HG03378 (cell line): Measurements from ENCODE around the gene KBTBD7.
A peak's percentile ranks its signal among the peaks of the same experiment; 100 is the strongest.
"Not testable (repeated sequence)": the region's sequence is repeated elsewhere in the genome, so short reads cannot be mapped to it uniquely, and the experiment has no call there.

Source experiments
- ATAC-seq: cut with Tn5 transposase; IDR thresholded peaks from one replicate; pipeline ENCODE4 v1.9.1; 2021; ENCODE audit warnings: mild to moderate bottlenecking, moderate library complexity; ENCODE audit not compliant: unreplicated experiment

The KBTBD7 gene

GRCh38 chr13:41199526-41199925 is 5.2 kb upstream of the KBTBD7 start:
- peak; percentile 80 for ATAC-seq

DNA sequence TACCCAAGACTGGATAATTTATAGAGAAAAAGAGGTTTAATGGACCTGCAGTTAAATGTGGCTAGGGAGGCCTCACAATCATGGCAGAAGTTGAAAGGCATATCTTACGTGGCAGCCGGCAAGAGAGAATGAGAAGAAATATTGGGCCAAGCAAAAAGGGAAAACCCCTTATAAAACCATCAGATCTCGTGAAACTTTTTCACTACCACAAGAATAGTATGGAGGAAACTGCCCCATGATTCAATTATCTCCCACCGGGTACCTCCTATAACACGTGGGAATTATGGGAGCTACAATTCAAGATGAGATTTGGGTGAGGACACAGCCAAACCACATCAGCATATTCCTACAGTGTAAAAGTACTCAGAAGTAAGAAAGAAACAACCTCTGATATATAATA is 4.7 kb upstream of the KBTBD7 start:
- ATAC-seq: no peak

DNA sequence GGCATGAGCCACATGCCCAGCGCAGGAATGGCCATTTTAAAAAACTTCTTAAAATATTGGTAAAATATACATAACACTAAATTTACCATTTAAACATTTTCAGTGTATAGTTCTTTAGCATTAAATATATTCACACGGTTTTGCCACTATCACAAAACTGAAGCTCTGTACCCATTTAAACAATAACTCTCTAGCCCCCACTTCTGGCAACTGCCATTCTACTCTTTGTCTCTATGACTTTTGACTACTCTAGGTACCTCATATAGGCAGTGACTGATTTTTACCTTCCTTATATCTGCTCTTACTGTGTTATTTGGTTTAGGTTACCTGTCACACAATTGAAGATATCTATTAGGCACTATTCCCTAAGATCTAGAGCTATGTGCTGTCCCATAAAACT is 2.3 kb upstream of the KBTBD7 start:
- no peak for ATAC-seq

- no peak for ATAC-seq
Observed at GRCh38 chr13:41196011-41196410, 1.6 kb upstream of the KBTBD7 start.

DNA sequence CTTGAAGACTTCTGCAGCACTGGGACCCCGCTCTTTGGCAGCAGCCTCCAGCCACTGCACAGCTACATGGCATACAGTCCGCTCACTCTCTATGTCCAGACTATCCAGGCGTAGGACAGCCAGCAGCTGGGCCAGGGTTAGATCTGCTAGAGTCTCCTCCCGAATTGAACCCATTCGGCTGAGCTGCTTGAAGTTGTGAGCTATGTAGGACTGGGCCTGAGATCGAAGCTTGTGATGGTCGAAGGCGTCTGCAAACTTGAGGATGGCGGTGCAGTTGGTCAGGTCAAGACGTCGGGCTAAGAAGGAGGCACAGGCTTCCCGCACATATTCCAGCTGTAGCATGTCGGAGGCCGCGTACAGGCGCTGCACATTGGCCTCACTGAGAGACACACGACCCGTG is 900 bp downstream of the KBTBD7 start:
- no peak for ATAC-seq

GRCh38 chr13:41188584-41188983 is 5.8 kb downstream of the KBTBD7 start:
- ATAC-seq: no peak

DNA sequence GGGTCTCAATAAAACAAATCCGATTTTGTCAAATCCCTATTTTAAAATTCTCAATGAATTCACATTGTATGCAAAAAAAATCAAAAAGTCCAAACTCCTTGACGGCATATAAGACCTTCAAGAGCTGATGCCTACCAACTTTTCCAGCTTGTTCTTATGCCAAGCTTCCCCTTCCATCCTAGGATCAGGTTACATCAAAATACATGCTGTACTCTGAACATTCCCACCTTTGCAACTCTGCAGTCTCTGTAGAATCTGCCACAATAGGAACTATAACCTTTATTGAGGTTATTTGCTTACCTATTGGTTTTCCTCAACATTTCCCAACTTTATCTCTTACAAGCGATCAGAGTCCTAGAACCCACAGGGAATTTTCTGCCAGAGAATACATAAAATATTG is 7.9 kb downstream of the KBTBD7 start:
- no peak for ATAC-seq

DNA sequence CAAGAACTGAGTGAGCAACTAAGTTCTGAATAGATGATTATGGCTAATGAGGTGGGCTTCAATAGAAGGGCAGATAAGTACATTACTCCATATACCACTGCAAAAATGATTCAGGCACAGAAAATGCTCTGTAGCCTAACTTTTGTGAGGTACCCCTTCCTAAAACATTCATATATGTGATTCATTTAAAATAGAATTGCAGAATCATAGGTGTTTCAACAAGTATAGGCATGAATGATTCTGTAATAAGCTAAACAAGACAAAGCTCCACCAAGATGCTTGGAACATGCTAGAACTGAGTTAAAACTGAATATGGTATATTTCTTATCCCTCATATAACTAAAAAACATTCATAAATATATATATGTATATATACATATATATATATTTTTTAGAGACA is 12.1 kb downstream of the KBTBD7 start:
- ATAC-seq: no peak

DNA sequence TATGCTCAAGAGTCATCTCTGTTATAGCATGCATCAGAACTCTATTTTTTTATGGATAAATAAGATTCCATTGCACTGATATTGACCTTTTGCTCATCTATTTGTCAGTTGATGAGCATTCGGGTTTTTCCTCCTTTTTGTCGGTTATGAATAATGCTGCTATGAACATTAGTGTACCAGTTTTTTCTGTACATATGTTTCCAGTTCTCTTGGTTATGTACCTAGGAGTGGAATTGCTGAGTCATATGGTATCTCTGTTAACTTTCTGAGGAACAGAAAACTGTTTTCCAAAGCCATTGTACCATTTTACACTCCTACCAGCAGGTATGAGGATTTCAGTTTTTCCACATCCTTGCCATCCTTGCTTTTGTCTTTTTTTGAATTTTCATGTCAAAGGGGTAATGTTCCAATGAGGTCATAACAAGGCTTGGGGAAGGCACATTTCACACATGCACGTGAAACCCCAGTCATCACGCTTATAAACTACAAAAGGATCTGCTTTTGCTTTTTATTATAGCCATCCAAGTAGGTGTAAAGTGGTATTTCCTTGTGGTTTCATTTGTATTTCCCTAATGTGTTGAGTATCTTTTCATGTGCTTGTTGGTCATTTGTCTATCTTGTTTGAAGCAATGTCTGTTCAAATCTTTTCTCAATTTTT is 14.6 kb downstream of the KBTBD7 start:
- no peak for ATAC-seq

GRCh38 chr13:41178040-41178439 is 16.3 kb downstream of the KBTBD7 start:
- ATAC-seq: no peak

- no peak for ATAC-seq
Observed at GRCh38 chr13:41177616-41178015, 16.8 kb downstream of the KBTBD7 start.

GRCh38 chr13:41175576-41175975 is 18.8 kb downstream of the KBTBD7 start:
- ATAC-seq: not testable (repeated sequence)

DNA sequence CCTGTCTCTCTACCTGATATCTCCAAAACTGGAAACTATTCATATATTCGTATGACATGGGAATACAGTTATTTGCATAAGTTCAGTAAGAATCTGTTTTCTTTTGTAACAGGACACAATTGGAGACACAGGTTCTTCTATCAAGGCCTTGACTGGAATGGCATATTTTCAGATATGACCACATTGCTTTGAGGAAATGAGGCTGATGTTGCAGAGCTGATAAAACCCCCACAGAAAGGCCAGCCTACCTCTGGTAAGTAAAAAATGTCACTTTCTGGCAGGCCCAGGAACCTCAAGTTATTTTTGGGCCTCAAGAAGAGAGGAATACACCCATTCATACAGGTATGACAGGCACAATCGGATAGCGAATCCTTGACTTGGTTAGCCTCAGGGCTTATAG is 32.2 kb downstream of the KBTBD7 start:
- ATAC-seq: no peak

DNA sequence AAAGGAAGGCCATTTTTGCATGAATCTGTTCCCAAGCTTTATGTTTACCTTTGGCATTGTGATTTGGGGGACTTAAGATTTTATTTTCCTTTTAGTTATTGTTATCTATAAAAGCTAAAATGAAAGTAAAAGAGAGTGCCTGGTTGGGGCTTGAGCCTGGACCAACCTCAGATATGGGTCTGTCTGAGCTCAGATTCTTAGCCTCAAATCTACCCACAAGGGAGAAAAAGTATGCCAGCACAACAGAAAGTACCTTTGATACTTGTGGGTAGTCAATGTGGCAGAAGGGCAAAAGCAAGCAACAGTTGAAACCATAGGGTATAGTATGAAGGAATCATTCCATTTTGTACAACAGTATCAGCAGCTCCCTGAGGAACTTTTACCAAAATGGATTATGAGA is 35.2 kb downstream of the KBTBD7 start:
- ATAC-seq: no peak

GRCh38 chr13:41157048-41157717 is 37.2 kb downstream of the KBTBD7 start:
- no peak for ATAC-seq

DNA sequence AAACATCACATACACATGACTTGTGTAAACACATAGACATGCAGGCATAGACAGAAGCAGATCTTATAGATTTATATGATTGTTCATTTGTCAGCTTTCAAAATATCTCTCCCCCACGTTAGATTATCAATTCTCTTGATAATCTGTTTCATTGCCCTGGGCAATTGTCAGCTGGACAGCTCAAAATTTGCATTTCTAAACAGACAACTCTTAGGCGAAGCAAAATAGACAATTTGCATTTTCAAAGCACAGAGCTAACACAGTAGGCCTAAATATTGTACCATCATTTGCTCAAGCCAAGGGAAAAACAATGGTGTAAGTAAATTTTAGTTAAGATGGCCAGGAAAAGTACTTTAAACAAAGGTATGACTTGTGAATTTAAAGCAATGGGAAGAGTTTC is 37.7 kb downstream of the KBTBD7 start:
- ATAC-seq: no peak

- no peak for ATAC-seq
Observed at GRCh38 chr13:41154042-41154441, 40.3 kb downstream of the KBTBD7 start.

- no peak for ATAC-seq
Observed at GRCh38 chr13:41152005-41152404, 42.4 kb downstream of the KBTBD7 start.

DNA sequence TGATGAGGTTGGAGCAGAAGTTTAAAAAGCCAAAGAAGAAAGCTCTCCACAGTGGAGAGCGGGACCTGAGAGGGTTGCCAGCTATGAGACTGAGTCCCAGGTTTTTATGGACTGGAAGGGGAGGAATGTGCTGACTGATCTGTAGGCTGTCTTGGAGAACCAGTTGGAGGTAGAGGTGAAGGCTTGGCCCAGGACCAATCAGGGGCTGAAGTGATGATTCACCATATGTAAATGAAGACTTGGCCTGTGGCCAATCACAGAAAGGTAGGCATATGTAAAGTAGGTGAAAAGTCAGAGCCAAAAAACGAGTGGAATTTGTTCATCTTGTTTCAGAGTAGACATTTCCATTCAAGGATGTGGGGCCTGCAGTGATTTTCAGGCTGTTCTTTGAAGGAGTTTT is 44.3 kb downstream of the KBTBD7 start:
- no peak for ATAC-seq

DNA sequence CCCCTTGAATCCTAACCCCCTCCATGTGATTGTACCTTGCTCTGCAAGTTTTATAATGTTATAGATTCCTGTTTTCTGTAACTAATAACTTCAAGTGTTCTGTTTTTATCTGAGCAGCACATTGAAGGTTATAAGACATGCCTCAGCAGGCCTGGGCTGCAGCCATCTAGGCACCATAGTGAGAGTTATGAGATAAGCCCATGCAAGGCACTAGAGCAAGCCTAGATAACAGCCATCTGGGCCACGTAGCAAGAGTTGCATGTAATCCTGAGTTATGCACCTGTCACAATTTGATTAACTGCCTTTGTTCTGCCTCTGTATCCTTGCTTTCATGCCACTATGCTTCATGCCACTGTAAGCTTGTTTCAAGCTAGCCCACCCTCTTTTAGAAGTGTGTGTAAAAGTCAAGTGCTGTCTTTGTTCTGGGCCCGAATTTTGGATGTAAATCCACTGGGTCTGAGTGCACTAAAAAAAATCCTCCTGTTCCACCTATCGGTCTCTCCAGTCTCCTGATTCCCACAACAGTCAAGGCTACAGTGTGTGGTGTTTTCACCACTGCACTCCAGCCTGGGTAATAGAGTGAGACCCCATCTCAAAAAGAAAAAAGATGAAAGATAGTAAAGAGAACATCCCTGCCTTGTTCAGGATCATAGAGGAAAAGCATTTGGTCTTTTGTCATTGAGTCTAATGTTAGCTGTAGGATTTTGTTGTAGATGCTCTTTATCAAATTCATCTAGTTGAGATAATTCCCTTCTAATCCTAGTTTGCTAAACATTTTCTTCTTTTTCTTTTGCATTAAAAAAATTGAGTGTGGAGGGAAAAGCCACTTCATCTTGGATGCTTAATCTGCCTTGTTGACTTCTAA is 45.7 kb downstream of the KBTBD7 start:
- no peak for ATAC-seq

GRCh38 chr13:41145136-41145908 is 49.0 kb downstream of the KBTBD7 start:
- no peak for ATAC-seq
